Activated T-cell treated with anti-CD3 and anti-CD28 coated beads, Interleukin-2, amount 50 U/mL, for 24 hours (primary cell): ENCODE data around the gene LACTB.
"Not testable (repeated sequence)": the region's sequence is repeated elsewhere in the genome, so short reads cannot be mapped to it uniquely, and the experiment has no call there.

ENCODE experiments used
- DNase-seq: peaks from one replicate; pipeline ENCODE4 v3.0.0-alpha.2; 2020
- H3K27ac Mint-ChIP-seq: 2 replicates; pipeline ENCODE4 v1.8.0; 2020; ENCODE audit warnings: mild to moderate bottlenecking, mixed read lengths
- H3K27me3 Mint-ChIP-seq: 2 replicates; pipeline ENCODE4 v1.8.0; 2020; ENCODE audit warnings: mixed read lengths
- H3K36me3 Mint-ChIP-seq: 2 replicates; pipeline ENCODE4 v1.8.0; 2020; ENCODE audit warnings: low read depth, mixed read lengths
- H3K4me1 Mint-ChIP-seq: 2 replicates; pipeline ENCODE4 v1.8.0; 2020; ENCODE audit warnings: low read depth, mixed read lengths
- H3K4me3 Mint-ChIP-seq: 2 replicates; pipeline ENCODE4 v1.8.0; 2020; ENCODE audit warnings: mild to moderate bottlenecking, moderate library complexity, mixed read lengths
- H3K9me3 Mint-ChIP-seq: 2 replicates; pipeline ENCODE4 v1.8.0; 2020; ENCODE audit warnings: mixed read lengths

LACTB gene

DNA sequence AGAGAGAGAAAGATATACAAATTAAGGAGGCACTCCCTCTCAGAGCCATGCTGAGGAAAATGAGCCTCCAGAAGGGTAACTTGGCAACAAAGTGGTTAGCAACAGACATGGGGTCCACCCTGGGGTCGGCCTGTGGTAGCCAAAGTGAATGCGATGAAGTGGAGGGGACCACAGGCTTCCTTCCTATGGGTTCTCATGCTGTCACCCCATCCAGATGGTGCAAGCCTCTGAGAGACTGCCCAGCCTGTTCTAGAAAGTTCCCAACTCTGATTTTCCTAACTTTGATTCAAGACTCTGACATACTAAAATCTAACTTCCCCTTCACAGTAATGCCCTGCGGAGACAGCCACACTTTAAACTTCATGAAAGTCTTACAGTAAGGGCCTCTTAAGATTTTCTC lies 18.2 kb upstream of the LACTB start:
- H3K9me3 Mint-ChIP-seq, result no peaks in the 10 kb centered on the region
- H3K27ac Mint-ChIP-seq, result no peak overlapping the region
- H3K27me3 Mint-ChIP-seq, result peaks cover 11% of the 10 kb centered on the region
- no peak overlapping the region for H3K4me3 Mint-ChIP-seq
- no peaks in the 10 kb centered on the region for H3K4me1 Mint-ChIP-seq
- H3K36me3 Mint-ChIP-seq, result no peaks in the 10 kb centered on the region
- DNase-seq, result no peak

GRCh38 chr15:63104727-63105126 lies 16.9 kb upstream of the LACTB start:
- DNase-seq, result no peak
- Mint-ChIP-seq H3K27me3 (peaks cover 14% of the 10 kb centered on the region), H3K4me3 (no peak overlapping the region), H3K4me1 (no peaks in the 10 kb centered on the region), H3K9me3 (no peaks in the 10 kb centered on the region), H3K36me3 (no peaks in the 10 kb centered on the region), H3K27ac (no peak overlapping the region)

GRCh38 chr15:63105354-63105753 lies 16.3 kb upstream of the LACTB start:
- not testable (repeated sequence) for H3K27ac Mint-ChIP-seq, H3K9me3 Mint-ChIP-seq, H3K36me3 Mint-ChIP-seq, H3K4me1 Mint-ChIP-seq, H3K4me3 Mint-ChIP-seq, DNase-seq
- peaks cover 14% of the 10 kb centered on the region for H3K27me3 Mint-ChIP-seq

DNA sequence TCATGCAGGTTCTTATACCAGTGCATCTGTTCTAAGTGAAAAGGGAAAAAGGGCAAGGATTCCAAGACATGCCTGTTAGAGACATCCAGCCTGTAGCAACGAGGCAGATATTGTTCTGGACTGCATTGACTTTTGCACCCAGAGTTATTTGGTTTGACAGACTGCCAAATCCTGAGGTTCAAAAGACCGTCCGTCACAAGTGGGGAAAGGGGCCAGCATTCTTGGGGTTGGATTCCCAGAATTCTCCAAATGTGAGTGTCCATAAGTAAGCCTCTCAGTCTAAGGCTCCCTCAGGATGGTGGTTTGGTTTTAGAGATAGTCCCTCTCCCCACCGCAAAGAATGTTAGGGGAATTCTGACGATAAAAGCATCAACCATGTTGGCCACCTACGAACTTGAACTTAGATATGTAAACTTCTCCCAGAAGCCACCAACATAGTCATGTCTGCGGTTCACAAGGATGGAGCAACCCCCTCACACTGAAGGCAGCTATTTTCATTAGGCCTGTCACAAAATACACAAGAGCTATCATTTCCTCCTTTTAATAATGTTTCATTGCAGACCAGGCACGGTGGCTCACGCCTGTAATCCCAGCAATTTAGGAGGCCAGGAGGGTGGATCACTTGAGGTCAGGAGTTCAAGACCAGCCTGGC lies 13.6 kb upstream of the LACTB start:
- H3K4me3 Mint-ChIP-seq, result no peak overlapping the region
- no peak for DNase-seq
- peaks cover 14% of the 10 kb centered on the region for H3K27me3 Mint-ChIP-seq
- H3K36me3 Mint-ChIP-seq, result no peaks in the 10 kb centered on the region
- H3K4me1 Mint-ChIP-seq, result no peaks in the 10 kb centered on the region
- H3K9me3 Mint-ChIP-seq, result no peaks in the 10 kb centered on the region
- no peak overlapping the region for H3K27ac Mint-ChIP-seq

DNA sequence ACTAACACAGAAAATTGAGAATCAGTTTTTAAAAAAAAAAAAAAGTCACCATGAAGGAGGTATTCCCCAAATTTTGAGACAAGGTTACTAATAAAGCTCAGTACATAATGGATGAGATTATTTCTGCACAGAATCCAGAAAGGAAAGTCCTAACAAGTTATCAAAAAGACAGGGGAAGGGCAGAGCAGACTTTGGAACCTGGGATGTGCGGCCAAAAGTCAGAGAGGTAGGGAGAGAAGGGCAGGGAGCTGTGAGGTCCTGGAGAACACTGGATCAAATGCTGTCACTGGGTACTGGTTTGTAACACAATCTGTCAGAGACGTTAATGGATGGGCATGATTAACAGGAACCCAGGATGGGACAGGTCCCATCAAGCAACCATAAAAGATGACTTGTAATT lies 12.2 kb upstream of the LACTB start:
- no peak for DNase-seq
- no peaks in the 10 kb centered on the region for H3K4me1 Mint-ChIP-seq
- peaks cover 7% of the 10 kb centered on the region for H3K27me3 Mint-ChIP-seq
- no peak overlapping the region for H3K27ac Mint-ChIP-seq
- H3K9me3 Mint-ChIP-seq, result no peaks in the 10 kb centered on the region
- H3K36me3 Mint-ChIP-seq, result no peaks in the 10 kb centered on the region
- H3K4me3 Mint-ChIP-seq, result no peak overlapping the region

DNA sequence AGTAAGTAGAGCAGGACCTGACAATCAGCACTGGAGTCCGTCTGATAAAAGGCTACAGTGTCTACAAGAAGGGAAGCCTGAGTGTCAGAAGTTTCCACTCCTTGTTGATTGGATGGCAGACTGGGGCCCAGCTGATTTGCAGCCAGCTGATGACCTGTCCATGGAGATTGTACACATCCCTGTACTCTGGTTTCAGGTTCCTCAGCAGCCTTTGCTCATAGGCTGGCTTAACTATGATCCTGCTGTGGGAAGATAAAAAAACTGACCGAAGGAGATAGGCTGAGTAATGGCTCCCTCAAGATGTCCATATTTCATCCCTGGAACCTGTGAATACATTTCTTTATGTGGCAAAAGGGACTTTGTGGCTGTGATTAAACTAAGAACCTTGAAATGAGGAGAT lies 11.7 kb upstream of the LACTB start:
- DNase-seq, result no peak
- Mint-ChIP-seq H3K4me1 (no peaks in the 10 kb centered on the region), H3K4me3 (no peak overlapping the region), H3K36me3 (no peaks in the 10 kb centered on the region), H3K27ac (no peak overlapping the region), H3K27me3 (peaks cover 6% of the 10 kb centered on the region), H3K9me3 (no peaks in the 10 kb centered on the region)

GRCh38 chr15:63110428-63111026 lies 11.1 kb upstream of the LACTB start:
- Mint-ChIP-seq H3K27ac (no peak overlapping the region), H3K36me3 (no peaks in the 10 kb centered on the region), H3K27me3 (peaks cover 2% of the 10 kb centered on the region), H3K4me3 (no peak overlapping the region), H3K9me3 (no peaks in the 10 kb centered on the region), H3K4me1 (no peaks in the 10 kb centered on the region)
- DNase-seq, result no peak

DNA sequence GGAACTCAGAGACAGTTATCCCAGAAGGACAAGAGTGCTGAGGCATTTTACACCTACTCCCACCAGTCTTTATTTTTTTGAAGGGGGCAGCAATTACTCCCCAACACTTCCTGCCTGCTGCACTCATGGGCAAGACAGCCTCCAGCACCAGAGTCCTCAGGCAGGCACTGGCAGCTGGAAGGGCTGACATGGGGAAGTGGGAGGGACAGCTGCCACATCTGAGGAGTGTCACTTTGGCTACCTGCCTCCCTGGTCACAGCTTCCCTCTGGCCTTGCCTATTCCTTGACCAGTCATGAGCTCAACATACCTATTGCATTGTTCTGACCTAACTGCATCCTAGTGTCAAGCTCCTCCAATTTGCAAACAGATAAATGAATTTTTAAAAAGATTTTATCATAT lies 10.2 kb upstream of the LACTB start:
- Mint-ChIP-seq H3K27ac (no peak overlapping the region), H3K36me3 (no peaks in the 10 kb centered on the region), H3K27me3 (peaks cover 2% of the 10 kb centered on the region), H3K4me1 (no peaks in the 10 kb centered on the region), H3K9me3 (no peaks in the 10 kb centered on the region), H3K4me3 (no peak overlapping the region)
- DNase-seq, result no peak

GRCh38 chr15:63112871-63113270 lies 8.8 kb upstream of the LACTB start:
- no peak for DNase-seq
- Mint-ChIP-seq H3K27ac (no peak overlapping the region), H3K4me3 (no peak overlapping the region), H3K4me1 (no peaks in the 10 kb centered on the region), H3K36me3 (no peaks in the 10 kb centered on the region), H3K27me3 (peaks cover 2% of the 10 kb centered on the region), H3K9me3 (no peaks in the 10 kb centered on the region)

GRCh38 chr15:63114465-63114864 lies 7.2 kb upstream of the LACTB start:
- Mint-ChIP-seq H3K27me3 (no peaks in the 10 kb centered on the region), H3K9me3 (peaks cover 3% of the 10 kb centered on the region), H3K4me3 (no peak overlapping the region), H3K27ac (no peak overlapping the region), H3K36me3 (no peaks in the 10 kb centered on the region), H3K4me1 (no peaks in the 10 kb centered on the region)
- DNase-seq, result no peak

GRCh38 chr15:63118854-63119253 lies 2.8 kb upstream of the LACTB start:
- DNase-seq, result no peak
- Mint-ChIP-seq H3K27ac (no peak overlapping the region), H3K4me3 (no peak overlapping the region), H3K36me3 (peaks cover 7% of the 10 kb centered on the region), H3K9me3 (peaks cover 9% of the 10 kb centered on the region), H3K4me1 (peaks cover 14% of the 10 kb centered on the region), H3K27me3 (no peaks in the 10 kb centered on the region)

DNA sequence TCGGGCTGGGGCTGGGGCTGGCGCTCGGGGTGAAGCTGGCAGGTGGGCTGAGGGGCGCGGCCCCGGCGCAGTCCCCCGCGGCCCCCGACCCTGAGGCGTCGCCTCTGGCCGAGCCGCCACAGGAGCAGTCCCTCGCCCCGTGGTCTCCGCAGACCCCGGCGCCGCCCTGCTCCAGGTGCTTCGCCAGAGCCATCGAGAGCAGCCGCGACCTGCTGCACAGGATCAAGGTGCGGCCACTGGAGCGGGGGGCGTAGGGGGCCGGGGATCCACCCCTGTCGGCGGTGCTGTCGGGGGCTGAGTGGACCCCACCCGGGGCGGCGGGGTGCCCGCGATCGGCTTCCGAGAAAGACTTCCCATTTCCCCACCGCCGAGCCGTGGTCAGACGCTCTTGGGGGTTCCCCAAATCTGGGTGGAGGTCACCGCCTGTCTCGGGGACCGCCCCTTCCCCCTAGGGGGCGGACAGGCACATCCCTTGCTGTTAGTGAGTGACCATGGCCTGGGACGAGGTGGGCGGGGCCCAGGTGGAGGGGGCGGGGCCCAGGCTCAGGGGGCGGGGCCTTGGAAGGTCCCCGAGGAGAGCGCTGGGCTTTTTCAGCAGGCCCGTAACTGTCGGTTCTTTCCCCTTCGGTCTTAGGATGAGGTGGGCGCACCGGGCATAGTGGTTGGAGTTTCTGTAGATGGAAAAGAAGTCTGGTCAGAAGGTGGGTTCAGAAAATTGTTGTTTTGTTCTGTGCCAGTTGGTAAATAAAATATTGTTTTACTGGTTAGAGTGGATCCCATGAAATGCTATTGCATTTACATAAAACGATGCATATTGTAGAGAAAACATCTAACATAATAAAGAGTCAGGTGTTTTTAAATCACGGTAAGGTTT lies 578 bp downstream of the LACTB start:
- peaks cover 28% of the 10 kb centered on the region for H3K36me3 Mint-ChIP-seq
- H3K9me3 Mint-ChIP-seq, result peaks cover 9% of the 10 kb centered on the region
- H3K27me3 Mint-ChIP-seq, result no peaks in the 10 kb centered on the region
- H3K27ac Mint-ChIP-seq, result peak overlapping the region; percentile 93
- H3K4me1 Mint-ChIP-seq, result peaks cover 17% of the 10 kb centered on the region
- DNase-seq, result peak; percentile 95
- H3K4me3 Mint-ChIP-seq, result peak overlapping the region; percentile 92

DNA sequence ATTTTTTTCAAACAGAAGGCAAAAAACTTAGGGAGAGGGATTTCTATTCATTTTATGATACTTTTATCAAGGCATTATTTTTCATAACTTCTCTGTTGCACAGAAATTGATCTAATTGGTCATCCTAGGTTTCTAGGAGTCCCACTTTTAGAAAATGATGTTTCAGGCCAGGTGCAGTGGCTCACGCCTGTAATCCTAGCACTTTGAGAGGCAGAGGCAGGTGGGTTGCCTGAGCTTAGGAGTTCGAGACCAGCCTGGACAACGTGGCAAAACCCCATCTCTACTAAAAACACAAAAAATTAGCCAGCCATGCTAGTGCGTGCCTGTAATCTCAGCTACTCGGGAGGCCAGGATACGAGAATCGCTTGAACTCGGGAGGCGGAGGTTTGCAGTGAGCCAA lies 2.8 kb downstream of the LACTB start:
- Mint-ChIP-seq H3K9me3 (peaks cover 5% of the 10 kb centered on the region), H3K4me1 (peaks cover 19% of the 10 kb centered on the region), H3K4me3 (no peak overlapping the region), H3K27ac (no peak overlapping the region), H3K27me3 (no peaks in the 10 kb centered on the region), H3K36me3 (peaks cover 44% of the 10 kb centered on the region)
- DNase-seq, result no peak

DNA sequence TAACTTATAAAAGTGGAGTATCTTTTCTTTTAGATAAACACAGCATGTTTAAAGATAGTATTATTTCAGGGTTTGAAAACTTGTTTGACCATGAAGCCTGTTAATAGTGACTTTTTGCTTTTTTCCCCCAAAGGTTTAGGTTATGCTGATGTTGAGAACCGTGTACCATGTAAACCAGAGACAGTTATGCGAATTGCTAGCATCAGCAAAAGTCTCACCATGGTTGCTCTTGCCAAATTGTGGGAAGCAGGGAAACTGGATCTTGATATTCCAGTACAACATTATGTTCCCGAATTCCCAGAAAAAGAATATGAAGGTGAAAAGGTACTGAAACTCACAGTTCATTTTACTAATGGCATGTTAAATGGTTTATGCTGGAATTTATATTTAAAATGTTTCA lies 5.1 kb downstream of the LACTB start:
- DNase-seq, result no peak
- Mint-ChIP-seq H3K36me3 (peaks cover 63% of the 10 kb centered on the region), H3K9me3 (no peaks in the 10 kb centered on the region), H3K4me3 (no peak overlapping the region), H3K27me3 (no peaks in the 10 kb centered on the region), H3K27ac (no peak overlapping the region), H3K4me1 (peaks cover 13% of the 10 kb centered on the region)

DNA sequence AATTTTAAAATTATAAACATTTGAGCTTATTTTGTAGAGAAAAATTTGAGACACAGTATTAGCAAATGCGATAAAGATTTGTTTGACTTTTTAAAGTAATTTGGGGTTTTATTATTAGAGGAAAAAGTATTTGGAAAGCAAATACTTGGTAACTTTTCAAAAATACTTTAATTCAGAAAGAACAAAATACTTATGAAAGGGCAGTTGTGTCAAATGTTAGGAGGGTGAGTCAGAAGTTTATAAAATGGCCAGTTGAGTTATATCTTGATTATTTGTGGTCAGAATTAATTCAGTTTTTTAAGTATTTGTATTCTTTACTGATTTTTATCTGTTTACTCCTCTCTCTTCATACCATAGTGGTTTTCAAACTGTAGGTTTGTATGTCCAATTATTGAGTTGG lies 12.1 kb downstream of the LACTB start:
- peaks cover 48% of the 10 kb centered on the region for H3K36me3 Mint-ChIP-seq
- no peaks in the 10 kb centered on the region for H3K27me3 Mint-ChIP-seq
- no peak for DNase-seq
- no peak overlapping the region for H3K4me3 Mint-ChIP-seq
- peaks cover 12% of the 10 kb centered on the region for H3K4me1 Mint-ChIP-seq
- no peak overlapping the region for H3K27ac Mint-ChIP-seq
- no peaks in the 10 kb centered on the region for H3K9me3 Mint-ChIP-seq
